Large intestine (tissue), 3 donors: ENCODE data around the gene RHEBL1. TPM values are rescaled to one million over a fixed set of nuclear protein-coding genes. Genes with fewer than 3 reads are reported as not detected.

ENCODE experiments used
- DNase-seq, 2 donors: peaks; one replicate each; pipeline versions ENCODE4 v3.0.0 to v3.0.0-alpha.2; 2013
- H3K27ac ChIP-seq: one replicate; pipeline ENCODE4 v1.5.1; 2013; ENCODE audit warnings: low read length
- H3K27me3 ChIP-seq: 2 replicates; pipeline ENCODE4 v1.6.1; 2013; ENCODE audit warnings: low read length; ENCODE audit not compliant: control insufficient read depth, insufficient read depth
- H3K36me3 ChIP-seq: 2 replicates; pipeline ENCODE4 v1.6.1; 2013; ENCODE audit warnings: low read length; ENCODE audit not compliant: control insufficient read depth, insufficient read depth
- H3K4me1 ChIP-seq: one replicate; pipeline ENCODE4 v1.6.1; 2013; ENCODE audit warnings: low read length; ENCODE audit not compliant: control insufficient read depth, insufficient read depth
- H3K4me3 ChIP-seq: one replicate; pipeline ENCODE4 v1.5.1; 2013; ENCODE audit warnings: low read length
- H3K9me3 ChIP-seq: one replicate; pipeline ENCODE4 v1.6.1; 2013; ENCODE audit warnings: mild to moderate bottlenecking, low read depth, low read length, moderate library complexity; ENCODE audit not compliant: control insufficient read depth
- WGBS: methylation state at CpG from one replicate; pipeline ENCODE4 v1.1.5; 2013; ENCODE audit warnings: low lambda C conversion rate; ENCODE audit not compliant: insufficient coverage; 5-methylcytosine and 5-hydroxymethylcytosine counted together
- polyA plus RNA-seq: library from polyadenylated mRNA; unstranded; fragments of 120-200 nt; gene quantifications from one replicate; pipeline ENCODE4 v1.2.1, GENCODE V29; 2013

RHEBL1 gene
- polyA plus RNA-seq, 1 donor = 0.79 TPM

DNA sequence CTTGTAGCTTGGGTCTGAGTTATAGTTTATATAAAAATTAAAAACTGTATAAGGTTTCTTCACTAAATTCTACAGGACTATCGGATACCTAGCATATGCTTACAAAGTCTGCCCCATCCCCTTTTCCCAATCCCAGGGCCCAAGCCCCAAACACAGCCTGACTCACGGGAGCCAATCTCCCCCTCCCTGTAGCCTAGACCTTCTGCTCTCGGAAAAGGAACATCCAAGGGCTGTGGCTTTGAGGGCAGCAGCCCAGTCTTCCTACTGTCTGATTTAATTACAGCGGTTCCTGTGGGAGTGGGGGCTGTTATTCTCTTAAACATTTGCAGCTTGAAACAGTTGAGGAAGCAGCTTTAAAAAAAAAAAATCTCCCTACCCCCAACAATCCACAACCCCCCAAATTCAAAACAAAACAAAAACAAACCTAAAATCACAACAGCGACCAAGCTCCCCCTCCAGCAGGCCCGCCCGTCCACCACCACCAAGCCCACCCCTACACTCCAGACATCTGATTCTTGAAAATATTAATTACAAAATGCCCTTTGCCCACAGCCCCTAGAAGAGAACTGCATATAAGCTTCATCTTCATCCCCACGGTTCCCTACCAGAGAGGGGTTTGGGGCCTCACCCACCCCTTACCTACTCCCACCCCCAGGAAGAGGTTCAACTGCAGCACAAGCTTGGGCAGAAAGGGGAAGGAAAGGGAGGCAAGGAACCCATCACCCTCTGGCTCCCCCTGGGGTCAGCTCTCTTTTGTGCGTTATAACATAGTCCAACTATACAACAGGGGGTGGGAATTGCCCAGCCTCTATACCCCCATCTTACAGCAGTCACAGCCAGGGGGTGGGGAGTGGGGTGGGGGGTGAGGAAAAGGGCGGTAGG, 50.1 kb downstream of the RHEBL1 start:
- Histone ChIP-seq H3K4me1 (peaks cover 6% of the 10 kb centered on the region), H3K4me3 (no peak overlapping the region), H3K36me3 (peaks cover 40% of the 10 kb centered on the region), H3K9me3 (no peaks in the 10 kb centered on the region), H3K27me3 (no peaks in the 10 kb centered on the region), H3K27ac (peak overlapping the region; percentile 89)
- no CpG with 5 or more reads among the region's 10 CpGs for WGBS
- peak in 1 of 2 donors; percentile 32 for DNase-seq

DNA sequence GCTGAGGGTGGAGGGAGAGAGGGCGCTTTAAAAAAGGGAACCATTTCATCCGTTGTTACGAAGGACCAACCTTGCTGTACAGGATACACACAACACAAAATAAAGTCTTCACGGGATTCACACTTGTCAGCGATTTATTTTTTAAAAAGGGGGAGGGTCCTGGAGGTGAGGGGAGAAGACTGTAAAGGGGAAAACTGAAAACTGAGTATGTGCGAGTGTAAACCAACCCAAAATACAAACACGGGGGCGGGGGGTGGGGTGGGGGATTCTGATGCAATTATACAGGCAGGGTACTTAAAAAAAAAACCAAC, 50.7 kb downstream of the RHEBL1 start:
- peak overlapping the region; percentile 89 for H3K27ac ChIP-seq
- WGBS = 0% methylated on average over 4 of the region's 8 CpGs
- H3K27me3 ChIP-seq = no peaks in the 10 kb centered on the region
- H3K4me1 ChIP-seq = peaks cover 6% of the 10 kb centered on the region
- peaks cover 34% of the 10 kb centered on the region for H3K36me3 ChIP-seq
- peak overlapping the region; percentile 61 for H3K4me3 ChIP-seq
- no peaks in the 10 kb centered on the region for H3K9me3 ChIP-seq
- no peak for DNase-seq

DNA sequence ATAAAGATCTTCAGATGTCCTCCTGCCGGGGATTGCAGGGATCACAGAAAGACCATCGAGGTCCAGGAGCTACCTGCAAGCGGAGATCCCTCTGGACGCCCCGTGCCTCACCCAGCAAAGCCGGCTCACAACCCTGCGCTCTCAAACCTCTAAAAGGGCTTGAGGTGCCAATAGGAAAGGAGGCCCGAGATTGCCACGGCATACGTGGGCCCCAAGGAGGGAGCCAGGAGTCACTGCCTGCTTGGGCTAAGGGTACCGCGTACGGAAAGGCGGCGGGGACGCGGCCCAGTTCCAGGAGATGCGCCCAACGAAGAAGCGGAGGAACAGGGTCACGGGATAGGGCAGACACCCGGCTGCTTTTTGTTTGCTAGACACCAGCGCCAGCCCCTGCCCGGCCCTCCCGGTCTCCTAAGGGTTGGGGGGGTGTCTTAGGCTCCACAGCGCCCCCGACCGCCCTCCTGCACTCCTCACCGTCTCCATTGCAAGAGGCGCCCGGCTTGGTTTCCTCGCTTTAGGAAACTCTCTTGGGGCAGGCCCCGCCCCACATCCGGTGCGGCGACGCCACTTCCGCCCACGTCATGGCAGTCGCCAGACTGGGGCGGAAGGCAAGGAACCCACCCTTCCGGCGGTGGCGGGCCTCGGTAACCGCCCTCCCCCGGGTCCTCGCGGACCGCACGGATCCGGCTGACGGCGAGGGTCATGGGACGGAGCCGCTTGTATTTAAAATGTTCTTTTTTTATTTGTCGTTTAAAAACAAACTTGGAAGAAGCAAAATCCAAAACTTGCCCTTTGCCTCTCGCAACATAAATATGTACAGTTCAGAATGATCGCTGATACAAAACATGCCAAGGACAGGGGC, 51.3 kb downstream of the RHEBL1 start, which contains the start of gene PRKAG1:
Gene PRKAG1, minus strand, starts transcription at position 516 of the 859 bp plus-strand sequence. Its CDS starts 36 bp downstream, at position 480.
- no peaks in the 10 kb centered on the region for H3K9me3 ChIP-seq
- peak within 1 kb of the TSS; percentile 89 for H3K27ac ChIP-seq
- 0% methylated on average over 2 of the region's 59 CpGs for WGBS
- peaks cover 29% of the 10 kb centered on the region for H3K36me3 ChIP-seq
- peak; percentile 98 to 99 for DNase-seq
- H3K4me3 ChIP-seq = peak within 1 kb of the TSS; percentile 61
- H3K4me1 ChIP-seq = peaks cover 6% of the 10 kb centered on the region
- H3K27me3 ChIP-seq = no peaks in the 10 kb centered on the region

DNA sequence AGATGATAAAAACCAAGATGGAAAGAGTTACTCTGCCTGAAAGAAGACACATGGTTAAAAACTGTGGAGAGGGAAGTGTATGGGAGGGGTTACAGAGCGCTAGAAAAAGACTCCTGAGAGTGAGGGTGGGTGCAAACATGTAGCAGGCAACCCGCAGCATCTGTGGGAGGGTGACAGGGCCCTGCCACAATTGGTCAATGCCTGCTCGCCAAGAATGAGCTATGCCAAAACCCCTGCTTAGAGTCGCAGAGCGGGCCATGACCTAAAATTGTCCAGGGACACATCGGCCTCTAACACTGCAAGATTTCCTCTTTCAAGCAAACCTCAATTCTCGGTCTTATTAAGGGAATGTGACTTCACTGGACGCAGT, 51.9 kb downstream of the RHEBL1 start:
- Histone ChIP-seq H3K9me3 (no peaks in the 10 kb centered on the region), H3K4me1 (peaks cover 6% of the 10 kb centered on the region), H3K27me3 (no peaks in the 10 kb centered on the region), H3K27ac (peak overlapping the region; percentile 89), H3K4me3 (peak overlapping the region; percentile 61), H3K36me3 (peaks cover 26% of the 10 kb centered on the region)
- no CpG with 5 or more reads among the region's 8 CpGs for WGBS
- no peak for DNase-seq

DNA sequence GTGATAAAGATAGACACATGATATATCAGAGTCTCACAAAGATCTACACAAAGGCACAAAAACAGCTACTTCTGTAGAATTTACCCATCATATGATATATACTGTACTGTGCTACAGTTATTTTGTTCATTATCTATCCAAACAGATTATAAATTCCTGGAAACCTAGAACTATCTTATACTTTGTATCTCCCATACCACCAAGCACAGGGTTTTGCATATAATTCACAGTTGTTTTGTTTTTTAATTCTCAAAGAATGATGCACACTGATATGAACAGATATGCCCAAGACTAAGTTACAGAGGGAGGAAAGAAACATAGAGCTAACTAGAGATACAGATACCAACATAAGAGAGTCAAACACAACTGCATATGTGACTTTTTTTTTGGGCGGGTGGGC, 54.6 kb downstream of the RHEBL1 start:
- WGBS = no CpG with 5 or more reads among the region's 1 CpG
- Histone ChIP-seq H3K27me3 (no peaks in the 10 kb centered on the region), H3K36me3 (peaks cover 22% of the 10 kb centered on the region)

More for the DNA sequence above, 54.6 kb downstream of the RHEBL1 start:
- no peaks in the 10 kb centered on the region for H3K9me3 ChIP-seq
- H3K4me1 ChIP-seq = peaks cover 6% of the 10 kb centered on the region
- H3K4me3 ChIP-seq = no peak overlapping the region
- DNase-seq = no peak
- no peak overlapping the region for H3K27ac ChIP-seq

Other genes with a start within 250 kb of the RHEBL1 start
- 90.9 TPM for gene DDX23, start 217.8 kb downstream of the RHEBL1 start, polyA plus RNA-seq
- 1.3 TPM for gene RND1, start 204.1 kb downstream of the RHEBL1 start, polyA plus RNA-seq
- gene FKBP11, start 144.5 kb downstream of the RHEBL1 start, polyA plus RNA-seq = 55.3 TPM
- 92.4 TPM for gene ARF3, start 112.5 kb downstream of the RHEBL1 start, polyA plus RNA-seq
- 0.33 TPM for gene WNT10B, start 98.2 kb downstream of the RHEBL1 start, polyA plus RNA-seq
- gene WNT1, start 91.7 kb downstream of the RHEBL1 start, polyA plus RNA-seq = not detected
- 0.43 TPM for gene DDN, start 70.6 kb downstream of the RHEBL1 start, polyA plus RNA-seq
- gene PRKAG1, start 51.2 kb downstream of the RHEBL1 start, polyA plus RNA-seq = 66.8 TPM
- 46.1 TPM for gene KMT2D, start 9.2 kb downstream of the RHEBL1 start, polyA plus RNA-seq
- gene DHH, start 24.8 kb upstream of the RHEBL1 start, polyA plus RNA-seq = 0.52 TPM
- gene LMBR1L, start 40.9 kb upstream of the RHEBL1 start, polyA plus RNA-seq = 111 TPM
- 751 TPM for gene TUBA1B, start 61.4 kb upstream of the RHEBL1 start, polyA plus RNA-seq
- 547 TPM for gene TUBA1A, start 119.1 kb upstream of the RHEBL1 start, polyA plus RNA-seq
- gene TUBA1C, start 195.1 kb upstream of the RHEBL1 start, polyA plus RNA-seq = 237 TPM
- gene PRPH, start 225.2 kb upstream of the RHEBL1 start, polyA plus RNA-seq = 115 TPM